Esophagus muscularis mucosa (tissue), 4 donors: Measurements from ENCODE around the gene CNR2. TPM values are rescaled to one million over a fixed set of nuclear protein-coding genes. Genes with fewer than 3 reads are reported as not detected.

Source experiments
- DNase-seq: peaks from one replicate; pipeline ENCODE4 v3.0.0-alpha.2; 2017; ENCODE audit errors: extremely low spot score
- H3K27ac ChIP-seq, 4 donors: fragments of 200-600 bp; sonication (generic); replicated peaks in 1 of 4; 1 replicate in 3 of 4; 2 replicates in 1 of 4; pipeline ENCODE4 v1.5.1; 2016 to 2019; ENCODE audit warnings: mild to moderate bottlenecking in 1 of 4
- H3K27me3 ChIP-seq, 4 donors: fragments of 200-600 bp; sonication (generic); one replicate each; pipeline versions ENCODE4 v1.5.1 to v1.6.0; 2016 to 2019
- H3K36me3 ChIP-seq, 4 donors: fragments of 200-600 bp; sonication (generic); one replicate each; pipeline ENCODE4 v1.5.1; 2016 to 2019
- H3K4me1 ChIP-seq, 4 donors: fragments of 200-600 bp; sonication (generic); one replicate each; pipeline ENCODE4 v1.5.1; 2016 to 2019
- H3K4me3 ChIP-seq, 4 donors: fragments of 200-600 bp; sonication (generic); 1 replicate in 2 of 4; 2 replicates in 2 of 4; pipeline ENCODE4 v1.5.1; 2016 to 2019; ENCODE audit warnings: mild to moderate bottlenecking in 4 of 4, moderate library complexity in 1 of 4
- H3K9me3 ChIP-seq, 4 donors: fragments of 200-600 bp; sonication (generic); 1 replicate in 3 of 4; 2 replicates in 1 of 4; pipeline ENCODE4 v1.5.1; 2016 to 2019
- CTCF ChIP-seq, 3 experiments: fragments of 200-600 bp in 2 of 3; fragments of 450-650 bp in 1 of 3; sonication (generic) in 2 of 3; IDR thresholded peaks; one replicate each; pipeline ENCODE4 v1.5.1; 2017 to 2019; ENCODE audit warnings: antibody characterized with exemption in 3 of 3, mild to moderate bottlenecking in 2 of 3, moderate library complexity in 1 of 3
- EP300 ChIP-seq: sonication (generic); formaldehyde crosslinking; IDR thresholded peaks from one replicate; pipeline ENCODE4 v1.6.1; 2017; ENCODE audit warnings: antibody characterized with exemption
- POLR2A ChIP-seq: fragments of 450-650 bp; IDR thresholded peaks from one replicate; pipeline ENCODE4 v1.6.1; 2017; ENCODE audit warnings: antibody characterized with exemption, moderate library complexity, mild to moderate bottlenecking, low read depth
- POLR2AphosphoS5 ChIP-seq, 2 donors: sonication (generic); formaldehyde crosslinking; IDR thresholded peaks; one replicate each; pipeline ENCODE4 v1.6.1; 2017; ENCODE audit warnings: antibody characterized with exemption in 2 of 2
- WGBS: methylation state at CpG from one replicate; pipeline ENCODE4 v1.1.5; 2018; 5-methylcytosine and 5-hydroxymethylcytosine counted together
- intact Hi-C: fragments of 100-400 bp; cut with DNase I; formaldehyde crosslinking; loops from one replicate; pipeline ENCODE4 v1.15.1; 2023
- total RNA-seq, 4 donors: library from RNA; depleted of rRNA; stranded (reverse); fragments of >200 nt; gene quantifications; one replicate each; pipeline versions ENCODE4 v1.1.0 to v1.2.1, GENCODE V29; 2016

Gene CNR2
- total RNA-seq, 4 donors from 2014 or later: 0.17 TPM; not detected in 3

DNA sequence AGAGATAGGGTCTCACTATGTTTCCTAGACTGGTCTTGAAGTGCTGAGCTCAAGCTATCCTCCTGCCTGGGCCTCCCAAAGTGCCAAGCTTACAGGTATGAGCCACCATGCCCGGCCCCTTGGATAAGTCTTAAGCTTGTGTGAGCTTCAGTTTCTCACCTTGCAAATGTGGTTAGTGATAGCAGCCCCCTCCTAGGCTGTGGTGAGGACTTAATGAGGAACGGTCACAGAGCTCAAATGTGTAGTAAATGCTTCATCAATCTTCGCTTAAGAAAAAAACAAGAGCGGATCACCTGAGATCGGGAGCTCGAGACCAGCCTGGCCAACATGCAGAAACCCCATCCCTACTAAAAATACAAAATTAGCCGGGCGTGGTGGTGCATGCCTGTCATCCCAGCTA is 3.0 kb downstream of the CNR2 start:
- intact Hi-C loops: no loop called here
- WGBS: 91% methylated on average over 8 of the region's 8 CpGs
- no peak for TF ChIP-seq POLR2AphosphoS5 (IDR thresholded peaks at IDR 0.05)
- TF ChIP-seq POLR2A: no peak
- no peak for TF ChIP-seq CTCF (IDR thresholded peaks at IDR 0.05)
- TF ChIP-seq EP300: no peak

DNA sequence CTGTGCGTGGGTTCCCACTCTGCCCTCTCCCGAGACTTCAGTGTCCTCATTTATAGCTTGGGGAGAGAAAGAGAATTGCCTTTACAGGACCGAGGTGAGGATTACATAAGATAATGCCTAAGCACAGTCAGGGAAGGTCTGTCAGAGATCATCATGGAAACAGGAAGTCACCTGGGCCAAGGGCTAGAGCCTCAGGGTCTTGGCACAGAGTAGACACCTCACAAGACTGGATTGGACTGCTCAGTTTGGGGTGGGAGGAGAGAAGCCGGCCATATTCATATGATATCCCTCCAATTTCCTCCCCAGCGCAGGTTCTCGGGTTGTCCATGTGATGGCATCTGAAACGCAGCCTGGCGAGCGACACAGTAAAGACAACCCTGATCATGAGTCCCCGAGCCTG is 3.8 kb downstream of the CNR2 start:
- intact Hi-C loops: no loop called here
- H3K27ac ChIP-seq: no peak overlapping the region
- no peak for TF ChIP-seq POLR2A
- TF ChIP-seq CTCF (IDR thresholded peaks at IDR 0.05): no peak
- TF ChIP-seq EP300: no peak
- no peak for TF ChIP-seq POLR2AphosphoS5 (IDR thresholded peaks at IDR 0.05)
- H3K9me3 ChIP-seq: no peaks in the 10 kb centered on the region
- peaks cover 0 to 56% (median 0%) of the 10 kb centered on the region in 4 donors for H3K27me3 ChIP-seq
- no peaks in the 10 kb centered on the region for H3K36me3 ChIP-seq
- 75% methylated on average over 9 of the region's 10 CpGs for WGBS
- H3K4me1 ChIP-seq: peaks cover 0 to 3% (median 0%) of the 10 kb centered on the region in 4 donors
- H3K4me3 ChIP-seq: no peak overlapping the region
- no peak for DNase-seq

More for the DNA sequence above, 3.0 kb downstream of the CNR2 start:
- Histone ChIP-seq H3K9me3 (no peaks in the 10 kb centered on the region), H3K27me3 (peaks cover 0 to 49% (median 0%) of the 10 kb centered on the region in 4 donors), H3K27ac (no peak overlapping the region), H3K4me3 (no peak overlapping the region), H3K36me3 (no peaks in the 10 kb centered on the region), H3K4me1 (peaks cover 0 to 3% (median 0%) of the 10 kb centered on the region in 4 donors)
- no peak for DNase-seq

GRCh38 chr1:23908453-23909341 is 4.5 kb downstream of the CNR2 start:
- Histone ChIP-seq H3K4me1 (peaks cover 0 to 3% (median 0%) of the 10 kb centered on the region in 4 donors), H3K9me3 (no peaks in the 10 kb centered on the region), H3K36me3 (no peaks in the 10 kb centered on the region), H3K4me3 (no peak overlapping the region), H3K27me3 (peaks cover 0 to 64% (median 1%) of the 10 kb centered on the region in 4 donors), H3K27ac (no peak overlapping the region)
- DNase-seq: no peak
- intact Hi-C loops: no loop called here
- 43% methylated on average over 7 of the region's 9 CpGs for WGBS
- TF ChIP-seq CTCF (IDR thresholded peaks at IDR 0.05) (no peak), POLR2AphosphoS5 (IDR thresholded peaks at IDR 0.05) (no peak), POLR2A (no peak), EP300 (no peak)

DNA sequence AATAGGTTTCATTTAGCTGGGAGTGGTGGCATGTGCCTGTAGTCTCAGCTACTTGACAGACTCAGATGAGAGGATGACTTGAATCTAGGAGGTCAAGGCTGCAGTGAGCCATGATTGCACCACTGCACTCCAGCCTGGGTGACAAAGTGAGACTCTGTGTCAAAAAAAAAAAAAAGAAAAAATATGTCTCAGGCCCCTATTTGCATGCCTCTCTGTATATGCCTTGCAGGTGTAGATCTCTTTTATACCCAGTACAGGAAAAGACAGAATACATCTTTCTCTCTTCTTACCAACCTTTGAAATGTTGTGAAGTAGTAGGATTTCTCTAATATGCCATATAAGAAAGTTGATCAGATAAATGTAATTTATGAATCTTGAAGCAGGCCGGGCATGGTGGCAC is 6.4 kb downstream of the CNR2 start:
- Histone ChIP-seq H3K4me3 (no peak overlapping the region), H3K4me1 (peaks cover 5 to 14% (median 11%) of the 10 kb centered on the region in 4 donors), H3K27me3 (peaks cover 0 to 71% (median 6%) of the 10 kb centered on the region in 4 donors), H3K36me3 (no peaks in the 10 kb centered on the region), H3K27ac (no peak overlapping the region), H3K9me3 (no peaks in the 10 kb centered on the region)
- WGBS: 100% methylated on average over 1 of the region's 1 CpG
- DNase-seq: no peak
- no peak for TF ChIP-seq EP300
- TF ChIP-seq CTCF (IDR thresholded peaks at IDR 0.05): no peak
- no peak for TF ChIP-seq POLR2AphosphoS5 (IDR thresholded peaks at IDR 0.05)
- TF ChIP-seq POLR2A: no peak
- intact Hi-C loops: no loop called here
